KMS-11 (cell line): ENCODE measurements around the gene OS9.

ENCODE experiments used
- H2AFZ ChIP-seq: fragments of 200-600 bp; sonication (generic); 2 replicates; pipeline ENCODE4 v1.6.1; 2016; ENCODE audit warnings: antibody characterized with exemption, mixed run types, low read depth
- H3K27ac ChIP-seq: fragments of 200-600 bp; sonication (generic); 2 replicates; pipeline ENCODE4 v1.6.1; 2016; ENCODE audit warnings: mild to moderate bottlenecking, mixed run types
- H3K27me3 ChIP-seq: fragments of 200-600 bp; sonication (generic); 2 replicates; pipeline ENCODE4 v1.6.1; 2017; ENCODE audit warnings: mild to moderate bottlenecking, low read depth, mixed run types, moderate library complexity; ENCODE audit not compliant: insufficient read depth
- H3K36me3 ChIP-seq: fragments of 200-600 bp; sonication (generic); 2 replicates; pipeline ENCODE4 v1.6.1; 2017; ENCODE audit warnings: mild to moderate bottlenecking, mixed run types; ENCODE audit not compliant: insufficient read depth
- H3K4me1 ChIP-seq: fragments of 200-600 bp; sonication (generic); 2 replicates; pipeline ENCODE4 v1.6.1; 2016; ENCODE audit warnings: mild to moderate bottlenecking, low read depth, mixed run types; ENCODE audit not compliant: poor library complexity, severe bottlenecking
- H3K4me2 ChIP-seq: fragments of 200-600 bp; sonication (generic); 2 replicates; pipeline ENCODE4 v1.7.0; 2016; ENCODE audit warnings: mild to moderate bottlenecking, mixed run types
- H3K4me3 ChIP-seq: fragments of 200-600 bp; sonication (generic); IDR thresholded peaks from 2 replicates; pipeline ENCODE4 v1.6.1; 2017; ENCODE audit warnings: low read depth, low read length, mixed read lengths; ENCODE audit not compliant: insufficient read depth
- H3K79me2 ChIP-seq: fragments of 200-600 bp; sonication (generic); 2 replicates; pipeline ENCODE4 v1.6.1; 2016; ENCODE audit warnings: low read depth, mixed run types; ENCODE audit not compliant: insufficient read depth
- H3K9ac ChIP-seq: fragments of 200-600 bp; sonication (generic); 2 replicates; pipeline ENCODE4 v1.6.1; 2016; ENCODE audit warnings: mild to moderate bottlenecking, mixed run types
- H4K20me1 ChIP-seq: fragments of 200-600 bp; sonication (generic); 2 replicates; pipeline ENCODE4 v1.6.1; 2016; ENCODE audit warnings: mild to moderate bottlenecking, mixed run types; ENCODE audit not compliant: insufficient read depth
- CTCF ChIP-seq: fragments of 200-600 bp; sonication (generic); conservative IDR thresholded peaks from 2 replicates; pipeline ENCODE4 v1.6.1; 2017; ENCODE audit warnings: low read depth, mild to moderate bottlenecking, antibody characterized with exemption, low read length, moderate library complexity, mixed read lengths

OS9 gene

GRCh38 chr12:57722716-57723629 is 29.0 kb downstream of the OS9 start:
- no peak overlapping the region for H3K9ac ChIP-seq
- peaks cover 8% of the 10 kb centered on the region; the same call in 1 of the 2 replicates for H3K36me3 ChIP-seq
- no peaks in the 10 kb centered on the region for H4K20me1 ChIP-seq
- no peak overlapping the region for H3K4me3 ChIP-seq
- H3K4me1 ChIP-seq = no peaks in the 10 kb centered on the region
- no peak overlapping the region for H3K27ac ChIP-seq
- no peak for TF ChIP-seq CTCF
- no peak overlapping the region for H3K4me2 ChIP-seq
- no peak overlapping the region for H2AFZ ChIP-seq
- no peaks in the 10 kb centered on the region for H3K79me2 ChIP-seq
- H3K27me3 ChIP-seq = no peaks in the 10 kb centered on the region

- Histone ChIP-seq H3K4me3 (no peak overlapping the region), H3K36me3 (peaks cover 5% of the 10 kb centered on the region; the same call in 1 of the 2 replicates), H4K20me1 (no peaks in the 10 kb centered on the region), H3K9ac (no peak overlapping the region), H3K4me1 (no peaks in the 10 kb centered on the region), H3K27me3 (no peaks in the 10 kb centered on the region; the same call in 1 of the 2 replicates), H2AFZ (no peak overlapping the region), H3K79me2 (no peaks in the 10 kb centered on the region), H3K4me2 (no peak overlapping the region), H3K27ac (no peak overlapping the region)
- TF ChIP-seq CTCF = no peak
Observed at GRCh38 chr12:57723630-57723962, 29.7 kb downstream of the OS9 start.

- H3K4me1 ChIP-seq = no peaks in the 10 kb centered on the region
- TF ChIP-seq CTCF = no peak
- no peak overlapping the region for H3K27ac ChIP-seq
- no peak overlapping the region for H2AFZ ChIP-seq
- no peaks in the 10 kb centered on the region for H4K20me1 ChIP-seq
- H3K9ac ChIP-seq = no peak overlapping the region
- no peaks in the 10 kb centered on the region; the same call in 1 of the 2 replicates for H3K27me3 ChIP-seq
- H3K4me2 ChIP-seq = no peak overlapping the region
- H3K36me3 ChIP-seq = no peaks in the 10 kb centered on the region; the same call in 1 of the 2 replicates
- H3K79me2 ChIP-seq = no peaks in the 10 kb centered on the region
- no peak overlapping the region for H3K4me3 ChIP-seq
Observed at GRCh38 chr12:57724003-57724935, 30.3 kb downstream of the OS9 start.

- H3K27ac ChIP-seq = no peak overlapping the region
- no peaks in the 10 kb centered on the region for H4K20me1 ChIP-seq
- no peak for TF ChIP-seq CTCF
- H3K79me2 ChIP-seq = no peaks in the 10 kb centered on the region
- H2AFZ ChIP-seq = no peak overlapping the region
- no peak overlapping the region for H3K4me3 ChIP-seq
- H3K27me3 ChIP-seq = peaks cover 2% of the 10 kb centered on the region; the same call in 1 of the 2 replicates
- no peak overlapping the region for H3K9ac ChIP-seq
- no peak overlapping the region for H3K4me2 ChIP-seq
- H3K4me1 ChIP-seq = no peaks in the 10 kb centered on the region
- H3K36me3 ChIP-seq = no peaks in the 10 kb centered on the region
Observed at GRCh38 chr12:57724936-57725740, 31.2 kb downstream of the OS9 start.
